CD4-positive, alpha-beta memory T cell (primary cell): ENCODE results near the gene TUBGCP3. TPM values are rescaled to one million over a fixed set of nuclear protein-coding genes. Genes with fewer than 3 reads are reported as not detected.

ENCODE experiments used
- polyA plus RNA-seq, 2 donors: library from polyadenylated mRNA; unstranded; fragments of 300-500 nt; fragmentation: Illumina TruSeq; gene quantifications; one replicate each; pipeline ENCODE4 v1.2.3, GENCODE V29; 2021
- total RNA-seq, 2 experiments: library from RNA; stranded (reverse); gene quantifications; one replicate each; pipeline ENCODE4 v1.2.3, GENCODE V29; 2021

Gene TUBGCP3
- total and polyA plus RNA-seq, 4 experiments from 2014 or later: 13.1 to 43.7 (median 29.1) TPM

Other genes starting within 250 kb of the TUBGCP3 start
- gene SPACA7, start 211.8 kb downstream of the TUBGCP3 start, total RNA-seq: not detected
- gene SPACA7, start 211.8 kb downstream of the TUBGCP3 start, polyA plus RNA-seq: not detected
- 10 to 100 TPM; 50.2 to 50.5 TPM for gene ATP11A, start 101.9 kb upstream of the TUBGCP3 start, total RNA-seq
- 10 to 100 TPM in 1 of 2 donors, 1 to 10 TPM in 1; 1.1 to 11.2 TPM for gene ATP11A, start 101.9 kb upstream of the TUBGCP3 start, polyA plus RNA-seq